A549 (cell line): ENCODE results near the gene KLRC2. TPM values are rescaled to one million over a fixed set of nuclear protein-coding genes. Genes with fewer than 3 reads are reported as not detected.

Experiments
- ATAC-seq, 2 experiments: fragments of 200-7000 bp in 1 of 2; fragments of >200 bp in 1 of 2; cut with Nextera tagmentation in 1 of 2; cut with Tn5 transposase in 1 of 2; 3 replicates each; pipeline versions ENCODE4 v1.8.0 to v1.9.1; 2018 to 2020; ENCODE audit warnings: mild to moderate bottlenecking in 1 of 2, moderate library complexity in 1 of 2
- CTCF ChIA-PET: fragments of 300-600 bp; sonication (Branson Sonifier 250); formaldehyde crosslinking; extraction: SDS; loops from one replicate; lab custom pipeline; 2021; ENCODE audit warnings: antibody characterized with exemption, inconsistent platforms; lab: Yijun Ruan, JAX
- POLR2A ChIA-PET: fragments of 350-600 bp; formaldehyde crosslinking; extraction: SDS; loops from one replicate; lab custom pipeline; 2021; ENCODE audit warnings: antibody characterized with exemption, inconsistent platforms; lab: Yijun Ruan, JAX
- DNase-seq, 2 experiments: peaks; one replicate each; pipeline versions ENCODE4 v3.0.0 to v3.0.0-alpha.2; 2011 to 2016; ENCODE audit warnings: low read depth in 1 of 2, low spot score in 1 of 2
- FAIRE-seq: peaks from 2 replicates; lab custom pipeline; 2011; peaks lifted over from hg19 to GRCh38; lab: Jason Lieb, UNC
- H3K27ac ChIP-seq, 2 experiments: fragments of >200 bp; sonication (Bioruptor Twin); formaldehyde crosslinking; 3 replicates each; pipeline ENCODE4 v1.5.1; 2016 to 2017
- H3K4me1 ChIP-seq: fragments of >200 bp; sonication (Bioruptor Twin); formaldehyde crosslinking; 3 replicates; pipeline ENCODE4 v1.6.1; 2016
- H3K4me2 ChIP-seq: fragments of >200 bp; sonication (Bioruptor Twin); formaldehyde crosslinking; 3 replicates; pipeline ENCODE4 v1.6.1; 2016
- H3K4me3 ChIP-seq: fragments of >200 bp; sonication (Bioruptor Twin); formaldehyde crosslinking; 3 replicates; pipeline ENCODE4 v1.5.1; 2016
- H3K9me3 ChIP-seq: fragments of >200 bp; sonication (Bioruptor Twin); formaldehyde crosslinking; 3 replicates; pipeline ENCODE4 v1.6.1; 2016
- ATOH8 ChIP-seq: fragments of 250-450 bp; sonication (Bioruptor Pico); IDR thresholded peaks from 2 replicates; pipeline ENCODE4 v1.5.0; 2020; ENCODE audit warnings: low read depth, mild to moderate bottlenecking, moderate library complexity
- CHD2 ChIP-seq: fragments of 150-350 bp; IDR thresholded peaks from 2 replicates; pipeline ENCODE4 v1.6.1; 2014; ENCODE audit warnings: low read length; ENCODE audit not compliant: partially characterized antibody
- FOSL2 ChIP-seq, 2 experiments: fragments of 450-650 bp in 1 of 2; fragments of >200 bp in 1 of 2; sonication (Bioruptor Twin) in 1 of 2; formaldehyde crosslinking; IDR thresholded peaks; 2 replicates each; pipeline versions ENCODE4 v1.5.0 to v1.6.1; 2016 to 2020; ENCODE audit warnings: mild to moderate bottlenecking in 1 of 2, moderate library complexity in 1 of 2
- GATA3 ChIP-seq: IDR thresholded peaks from 2 replicates; pipeline ENCODE4 v1.6.1; 2012; ENCODE audit warnings: borderline replicate concordance
- HMGXB4 ChIP-seq: fragments of 250-450 bp; sonication (Bioruptor Pico); IDR thresholded peaks from 2 replicates; pipeline ENCODE4 v1.5.0; 2021; ENCODE audit warnings: mild to moderate bottlenecking, moderate library complexity, borderline replicate concordance
- JUNB ChIP-seq: fragments of >200 bp; sonication (Bioruptor Twin); formaldehyde crosslinking; IDR thresholded peaks from 2 replicates; pipeline ENCODE4 v1.6.1; 2016
- KDM1A ChIP-seq: fragments of 200-600 bp; sonication (generic); IDR thresholded peaks from 2 replicates; pipeline ENCODE4 v1.6.1; 2016; ENCODE audit warnings: low read depth, mild to moderate bottlenecking
- KDM5A ChIP-seq: fragments of 200-600 bp; sonication (generic); IDR thresholded peaks from 2 replicates; pipeline ENCODE4 v1.6.1; 2016; ENCODE audit warnings: antibody characterized with exemption, mild to moderate bottlenecking
- PBX3 ChIP-seq: IDR thresholded peaks from 2 replicates; pipeline ENCODE4 v1.6.1; 2012
- REST ChIP-seq: fragments of 200-600 bp; sonication (generic); IDR thresholded peaks from 2 replicates; pipeline ENCODE4 v1.6.1; 2016; ENCODE audit warnings: antibody characterized with exemption, mild to moderate bottlenecking, moderate library complexity
- RNF2 ChIP-seq: fragments of 200-600 bp; sonication (generic); IDR thresholded peaks from 2 replicates; pipeline ENCODE4 v1.6.1; 2016; ENCODE audit warnings: low read depth, mild to moderate bottlenecking, antibody characterized with exemption, moderate library complexity, borderline replicate concordance
- SMC3 ChIP-seq: fragments of >200 bp; sonication (Bioruptor Twin); formaldehyde crosslinking; IDR thresholded peaks from 3 replicates; pipeline ENCODE4 v1.6.1; 2018; ENCODE audit warnings: inconsistent platforms
- SREBF2 ChIP-seq: fragments of 450-650 bp; IDR thresholded peaks from 2 replicates; pipeline ENCODE4 v1.6.1; 2014; ENCODE audit warnings: mild to moderate bottlenecking, moderate library complexity
- TFCP2L1 ChIP-seq: fragments of 250-450 bp; sonication (Bioruptor Pico); IDR thresholded peaks from 2 replicates; pipeline ENCODE4 v1.5.0; 2021; ENCODE audit warnings: mild to moderate bottlenecking
- TP53 ChIP-seq: fragments of 250-450 bp; sonication (Bioruptor Pico); IDR thresholded peaks from 2 replicates; pipeline ENCODE4 v1.5.0; 2021; ENCODE audit warnings: mild to moderate bottlenecking, moderate library complexity
- USF2 ChIP-seq: fragments of 450-650 bp; IDR thresholded peaks from 2 replicates; pipeline ENCODE4 v1.6.1; 2014; ENCODE audit warnings: antibody characterized with exemption
- ZC3H11A ChIP-seq: fragments of 450-650 bp; IDR thresholded peaks from 2 replicates; pipeline ENCODE4 v1.6.1; 2014; ENCODE audit warnings: antibody characterized with exemption, mild to moderate bottlenecking
- WGBS: methylation state at CpG from one replicate; pipeline ENCODE4 v1.1.6; 2017; ENCODE audit errors: missing lambda C conversion rate; 5-methylcytosine and 5-hydroxymethylcytosine counted together
- polyA plus RNA-seq, 4 experiments: library from polyadenylated mRNA; depleted of rRNA in 3 of 4; stranded (reverse); fragments of >200 nt; fragmentation: RNase III in 1 of 4; extraction: RNeasy Plus Mini Kit Qiagen cat#74134 plus additional on column Dnase treatment in 1 of 4; gene quantifications; 2 replicates in 3 of 4; 3 replicates in 1 of 4; pipeline ENCODE4 v1.2.3, GENCODE V29; 2011 to 2017
- TF ChIP-seq, protein P1 (sequence below): fragments of 150-350 bp; IDR thresholded peaks from 2 replicates; pipeline ENCODE4 v1.6.1; 2014; ENCODE audit warnings: low read depth, mild to moderate bottlenecking, low read length

Gene KLRC2
- polyA plus RNA-seq, 2 of the 4 experiments (the other 2 are of a cell fraction): 0.25 to 0.52 TPM

DNA sequence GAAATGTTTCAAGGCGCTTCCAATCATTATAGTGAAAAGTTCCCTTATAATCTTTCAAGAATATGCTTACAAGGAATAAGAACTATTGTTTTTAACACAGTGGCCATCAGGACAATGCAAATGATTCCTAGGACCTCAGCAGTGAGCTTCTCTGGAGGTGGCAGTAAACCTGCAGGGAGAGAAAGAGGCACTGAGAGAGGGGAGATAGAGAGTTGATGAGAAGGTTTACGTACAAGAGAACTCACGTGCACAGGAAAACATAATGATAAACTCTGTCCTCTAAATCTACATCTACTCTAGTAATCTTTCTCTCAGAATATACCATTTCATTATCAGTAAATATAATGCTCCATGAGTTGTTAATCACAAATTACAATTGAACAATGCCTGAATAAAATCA is 27.0 kb downstream of the KLRC2 start:
- CTCF ChIA-PET: interaction anchor here (0.9 kb wide), 1 partner anchor 1078 kb away, joined by 3 read pairs; no protein-coding TSS in a partner anchor
- TF ChIP-seq FOSL2 (IDR thresholded peaks at IDR 0.05): no peak
- no peak for TF ChIP-seq FOSL2 (CRISPR knock-in tag; IDR thresholded peaks at IDR 0.05)
- no peak for TF ChIP-seq ZC3H11A
- no peak for TF ChIP-seq PBX3
- TF ChIP-seq HMGXB4: no peak
- TF ChIP-seq ATOH8 (CRISPR knock-in tag): no peak
- no peak for TF ChIP-seq SREBF2
- no peak for TF ChIP-seq KDM1A
- no peak for TF ChIP-seq RNF2
- TF ChIP-seq GATA3: no peak
- TF ChIP-seq, protein P1, sequence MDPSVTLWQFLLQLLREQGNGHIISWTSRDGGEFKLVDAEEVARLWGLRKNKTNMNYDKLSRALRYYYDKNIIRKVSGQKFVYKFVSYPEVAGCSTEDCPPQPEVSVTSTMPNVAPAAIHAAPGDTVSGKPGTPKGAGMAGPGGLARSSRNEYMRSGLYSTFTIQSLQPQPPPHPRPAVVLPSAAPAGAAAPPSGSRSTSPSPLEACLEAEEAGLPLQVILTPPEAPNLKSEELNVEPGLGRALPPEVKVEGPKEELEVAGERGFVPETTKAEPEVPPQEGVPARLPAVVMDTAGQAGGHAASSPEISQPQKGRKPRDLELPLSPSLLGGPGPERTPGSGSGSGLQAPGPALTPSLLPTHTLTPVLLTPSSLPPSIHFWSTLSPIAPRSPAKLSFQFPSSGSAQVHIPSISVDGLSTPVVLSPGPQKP: no peak
- TF ChIP-seq KDM5A: no peak
- TF ChIP-seq TP53 (CRISPR knock-in tag): no peak
- TF ChIP-seq, all 56 proteins: peak for 0
- whole genome bisulfite sequencing: 81% methylated on average over 3 of the region's 3 CpGs
- FAIRE-seq (peak; percentile 13), ATAC-seq (no peak), DNase-seq (no peak)
- H3K27ac ChIP-seq: no peak overlapping the region
- H3K9me3 ChIP-seq: peaks cover 5% of the 10 kb centered on the region; the same call in 1 of the 3 replicates
- H3K4me2 ChIP-seq: no peak overlapping the region
- POLR2A ChIA-PET: no interaction called here
- H3K4me3 ChIP-seq: no peak overlapping the region
- no peaks in the 10 kb centered on the region for H3K4me1 ChIP-seq

DNA sequence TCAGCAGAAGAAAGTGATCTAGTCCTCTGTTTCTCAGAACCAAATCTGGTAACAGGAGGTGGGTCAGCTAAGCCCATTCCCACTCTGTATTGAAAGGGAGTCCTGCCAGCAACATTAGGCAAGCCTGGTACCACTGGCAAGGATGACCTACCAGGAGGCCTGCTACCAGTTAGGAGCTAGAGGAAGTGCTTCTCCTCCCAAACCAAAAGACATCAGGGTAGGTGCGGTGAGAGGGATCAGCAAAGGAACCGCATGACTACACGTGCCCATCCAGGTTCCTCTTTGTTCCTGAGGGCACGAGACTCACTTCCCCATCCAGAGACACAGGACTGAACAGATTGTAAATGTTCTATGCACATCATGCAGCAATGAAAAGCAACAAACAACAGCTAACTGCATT is 29.1 kb downstream of the KLRC2 start:
- DNase-seq (no peak), ATAC-seq (no peak), FAIRE-seq (no peak)
- H3K27ac ChIP-seq: no peak overlapping the region
- 82% methylated on average over 4 of the region's 4 CpGs for WGBS
- H3K9me3 ChIP-seq: peaks cover 5% of the 10 kb centered on the region; the same call in 1 of the 3 replicates
- no peak overlapping the region for H3K4me2 ChIP-seq
- no peaks in the 10 kb centered on the region for H3K4me1 ChIP-seq
- TF ChIP-seq SMC3: no peak
- TF ChIP-seq CHD2: no peak
- TF ChIP-seq PBX3: no peak
- TF ChIP-seq FOSL2 (IDR thresholded peaks at IDR 0.05): no peak
- no peak for TF ChIP-seq FOSL2 (CRISPR knock-in tag; IDR thresholded peaks at IDR 0.05)
- no peak for TF ChIP-seq TFCP2L1 (CRISPR knock-in tag)
- no peak for TF ChIP-seq JUNB
- TF ChIP-seq REST: no peak
- TF ChIP-seq USF2: no peak
- TF ChIP-seq, all 56 proteins: peak for 0
- H3K4me3 ChIP-seq: no peak overlapping the region
- POLR2A ChIA-PET: no interaction called here
- CTCF ChIA-PET: no interaction called here
